Measurements from ENCODE around the gene DCLK1.
"Not testable (repeated sequence)": the region's sequence is repeated elsewhere in the genome, so short reads cannot be mapped to it uniquely, and the experiment has no call there.

DCLK1 gene

GRCh38 chr13:36130552-36131221, 495 bp downstream of the DCLK1 start:
- DNase-seq, result peak; percentile 84

GRCh38 chr13:36130193-36130551, 1.0 kb downstream of the DCLK1 start:
- DNase-seq, result no peak

- no peak for DNase-seq
These were observed 1.6 kb downstream of the DCLK1 start for GRCh38 chr13:36129539-36129938.

GRCh38 chr13:36126491-36126890, 4.7 kb downstream of the DCLK1 start:
- DNase-seq, result no peak

- no peak for DNase-seq
These were observed 5.3 kb downstream of the DCLK1 start for GRCh38 chr13:36125841-36126240.

- no peak for DNase-seq
These were observed 6.9 kb downstream of the DCLK1 start for GRCh38 chr13:36124236-36124822.

GRCh38 chr13:36115306-36115705, 15.9 kb downstream of the DCLK1 start:
- no peak for DNase-seq

GRCh38 chr13:36114233-36114632, 16.9 kb downstream of the DCLK1 start:
- DNase-seq, result no peak

- DNase-seq, result no peak
These were observed 22.2 kb downstream of the DCLK1 start for GRCh38 chr13:36108954-36109353.

GRCh38 chr13:36108342-36108741, 22.8 kb downstream of the DCLK1 start:
- no peak for DNase-seq

- no peak for DNase-seq
These were observed 23.7 kb downstream of the DCLK1 start for GRCh38 chr13:36107521-36107920.

GRCh38 chr13:36105726-36106125, 25.5 kb downstream of the DCLK1 start:
- DNase-seq, result no peak

- DNase-seq, result no peak
These were observed 28.5 kb downstream of the DCLK1 start for GRCh38 chr13:36102721-36103120.

GRCh38 chr13:36101907-36102306, 29.3 kb downstream of the DCLK1 start:
- DNase-seq, result not testable (repeated sequence)

GRCh38 chr13:36101157-36101556, 30.0 kb downstream of the DCLK1 start:
- no peak for DNase-seq

- DNase-seq, result no peak
These were observed 33.1 kb downstream of the DCLK1 start for GRCh38 chr13:36098080-36098479.

GRCh38 chr13:36096461-36097416, 34.4 kb downstream of the DCLK1 start:
- DNase-seq, result peak; percentile 23

GRCh38 chr13:36094478-36094877, 36.7 kb downstream of the DCLK1 start:
- DNase-seq, result no peak

- DNase-seq, result no peak
These were observed 40.6 kb downstream of the DCLK1 start for GRCh38 chr13:36090592-36090991.

- no peak for DNase-seq
These were observed 42.0 kb downstream of the DCLK1 start for GRCh38 chr13:36089130-36089647.

- no peak for DNase-seq
These were observed 42.7 kb downstream of the DCLK1 start for GRCh38 chr13:36088463-36088862.

- no peak for DNase-seq
These were observed 43.2 kb downstream of the DCLK1 start for GRCh38 chr13:36088001-36088400.

GRCh38 chr13:36086117-36086516, 45.1 kb downstream of the DCLK1 start:
- DNase-seq, result no peak

GRCh38 chr13:36084131-36084530, 47.1 kb downstream of the DCLK1 start:
- no peak for DNase-seq
